Astrocyte (in vitro differentiated cells and primary cell): Measurements from ENCODE around the gene VSIG4. TPM values are rescaled to one million over a fixed set of nuclear protein-coding genes. Genes with fewer than 3 reads are reported as not detected.

Experiments
- DNase-seq: peaks from one replicate; pipeline ENCODE4 v3.0.0-alpha.2; 2010; ENCODE audit warnings: low read depth
- FAIRE-seq: peaks from 2 replicates; lab custom pipeline; 2011; peaks lifted over from hg19 to GRCh38; lab: Jason Lieb, UNC
- H2AFZ ChIP-seq: 2 replicates; pipeline ENCODE4 v1.6.0; 2012; ENCODE audit warnings: low read depth, low read length, inconsistent platforms
- H3K27ac ChIP-seq: 2 replicates; pipeline ENCODE4 v1.5.1; 2011; ENCODE audit warnings: low read depth, low read length, inconsistent platforms
- H3K27me3 ChIP-seq: 2 replicates; pipeline ENCODE4 v1.6.0; 2011; ENCODE audit warnings: low read length, inconsistent platforms; ENCODE audit not compliant: insufficient read depth
- H3K36me3 ChIP-seq: 2 replicates; pipeline ENCODE4 v1.5.1; 2011; ENCODE audit warnings: low read length, inconsistent platforms; ENCODE audit not compliant: insufficient read depth
- H3K4me1 ChIP-seq: 2 replicates; pipeline ENCODE4 v1.5.1; 2011; ENCODE audit warnings: low read length, inconsistent platforms; ENCODE audit not compliant: insufficient read depth
- H3K4me2 ChIP-seq: 2 replicates; pipeline ENCODE4 v1.6.0; 2012; ENCODE audit warnings: low read length, inconsistent platforms
- H3K4me3 ChIP-seq: 2 replicates; pipeline ENCODE4 v1.5.1; 2011; ENCODE audit warnings: low read depth, mild to moderate bottlenecking, low read length, inconsistent platforms; ENCODE audit not compliant: insufficient read depth
- H3K79me2 ChIP-seq: 2 replicates; pipeline ENCODE4 v1.6.0; 2012; ENCODE audit warnings: mild to moderate bottlenecking, low read length, inconsistent platforms; ENCODE audit not compliant: insufficient read depth
- H3K9ac ChIP-seq: 2 replicates; pipeline ENCODE4 v1.6.0; 2012; ENCODE audit warnings: mild to moderate bottlenecking, low read length, inconsistent platforms
- H3K9me3 ChIP-seq: 2 replicates; pipeline ENCODE4 v1.5.1; 2012; ENCODE audit warnings: low read depth, mild to moderate bottlenecking, low read length, inconsistent platforms; ENCODE audit not compliant: insufficient read depth
- H4K20me1 ChIP-seq: 2 replicates; pipeline ENCODE4 v1.6.0; 2012; ENCODE audit warnings: low read length, inconsistent platforms; ENCODE audit not compliant: insufficient read depth
- H3K27ac Mint-ChIP-seq: one replicate; pipeline ENCODE4 v1.8.0; 2021; ENCODE audit warnings: mild to moderate bottlenecking, mixed read lengths; ENCODE audit not compliant: unreplicated experiment
- H3K27me3 Mint-ChIP-seq: one replicate; pipeline ENCODE4 v1.8.0; 2021; ENCODE audit warnings: low read depth, mixed read lengths; ENCODE audit not compliant: unreplicated experiment
- H3K36me3 Mint-ChIP-seq: one replicate; pipeline ENCODE4 v1.8.0; 2021; ENCODE audit warnings: low read depth, mixed read lengths; ENCODE audit not compliant: unreplicated experiment
- H3K4me1 Mint-ChIP-seq: one replicate; pipeline ENCODE4 v1.8.0; 2021; ENCODE audit warnings: low read depth, mixed read lengths; ENCODE audit not compliant: unreplicated experiment
- H3K4me3 Mint-ChIP-seq: one replicate; pipeline ENCODE4 v1.8.0; 2021; ENCODE audit warnings: mild to moderate bottlenecking, moderate library complexity, mixed read lengths; ENCODE audit not compliant: unreplicated experiment
- H3K9me3 Mint-ChIP-seq: one replicate; pipeline ENCODE4 v1.8.0; 2021; ENCODE audit warnings: mild to moderate bottlenecking, mixed read lengths; ENCODE audit not compliant: unreplicated experiment
- CTCF ChIP-seq: IDR thresholded peaks from 2 replicates; pipeline ENCODE4 v1.5.1; 2011; ENCODE audit warnings: low read depth, mild to moderate bottlenecking, inconsistent platforms, low read length, moderate library complexity; ENCODE audit not compliant: insufficient read depth
- EZH2 ChIP-seq: IDR thresholded peaks from 2 replicates; pipeline ENCODE4 v1.6.1; 2012; ENCODE audit warnings: mild to moderate bottlenecking, low read length, inconsistent platforms; ENCODE audit not compliant: insufficient read depth
- total RNA-seq: library from RNA; stranded (reverse); gene quantifications from 2 replicates; pipeline ENCODE4 v1.2.1, GENCODE V29; 2021

VSIG4 gene
- total RNA-seq, 1 donor from 2014 or later, result not detected

GRCh38 chrX:66013194-66013816, 26.6 kb downstream of the VSIG4 start:
- Histone ChIP-seq H3K4me3 (no peak overlapping the region), H3K27me3 (no peaks in the 10 kb centered on the region), H3K79me2 (no peaks in the 10 kb centered on the region), H3K36me3 (no peaks in the 10 kb centered on the region), H3K9me3 (no peaks in the 10 kb centered on the region), H3K9ac (no peak overlapping the region), H3K4me2 (no peak overlapping the region), H4K20me1 (no peaks in the 10 kb centered on the region), H2AFZ (no peak overlapping the region), H3K27ac (no peak overlapping the region), H3K4me1 (no peaks in the 10 kb centered on the region)
- Mint-ChIP-seq H3K36me3 (no peaks in the 10 kb centered on the region), H3K4me3 (no peak overlapping the region), H3K4me1 (no peaks in the 10 kb centered on the region), H3K27ac (no peak overlapping the region), H3K27me3 (no peaks in the 10 kb centered on the region), H3K9me3 (no peaks in the 10 kb centered on the region)
- DNase-seq (no peak), FAIRE-seq (no peak)
- TF ChIP-seq CTCF (no peak), EZH2 (no peak)

GRCh38 chrX:66012094-66012534, 27.8 kb downstream of the VSIG4 start:
- Histone ChIP-seq H3K9me3 (no peaks in the 10 kb centered on the region), H3K4me1 (no peaks in the 10 kb centered on the region), H2AFZ (no peak overlapping the region), H3K27ac (no peak overlapping the region), H3K4me3 (no peak overlapping the region), H3K9ac (no peak overlapping the region), H3K4me2 (no peak overlapping the region), H3K79me2 (no peaks in the 10 kb centered on the region), H3K27me3 (no peaks in the 10 kb centered on the region), H3K36me3 (no peaks in the 10 kb centered on the region), H4K20me1 (no peaks in the 10 kb centered on the region)
- no peaks in the 10 kb centered on the region for H3K9me3 Mint-ChIP-seq
- no peak overlapping the region for H3K27ac Mint-ChIP-seq
- FAIRE-seq, result peak; percentile 54
- H3K36me3 Mint-ChIP-seq, result no peaks in the 10 kb centered on the region
- H3K27me3 Mint-ChIP-seq, result no peaks in the 10 kb centered on the region
- TF ChIP-seq EZH2, result no peak
- no peak for TF ChIP-seq CTCF
- DNase-seq, result no peak
- no peak overlapping the region for H3K4me3 Mint-ChIP-seq
- no peaks in the 10 kb centered on the region for H3K4me1 Mint-ChIP-seq

- DNase-seq (no peak), FAIRE-seq (no peak)
- Mint-ChIP-seq H3K4me3 (no peak overlapping the region), H3K27ac (no peak overlapping the region), H3K27me3 (no peaks in the 10 kb centered on the region), H3K36me3 (no peaks in the 10 kb centered on the region), H3K4me1 (no peaks in the 10 kb centered on the region), H3K9me3 (no peaks in the 10 kb centered on the region)
- no peak overlapping the region for H3K27ac ChIP-seq
- H3K27me3 ChIP-seq, result no peaks in the 10 kb centered on the region
- H3K4me2 ChIP-seq, result no peak overlapping the region
- TF ChIP-seq EZH2 (no peak), CTCF (no peak)
- no peaks in the 10 kb centered on the region for H3K36me3 ChIP-seq
- H3K4me3 ChIP-seq, result no peak overlapping the region
- no peak overlapping the region for H3K9ac ChIP-seq
- no peaks in the 10 kb centered on the region for H3K4me1 ChIP-seq
- H3K9me3 ChIP-seq, result no peaks in the 10 kb centered on the region
- no peak overlapping the region for H2AFZ ChIP-seq
- H3K79me2 ChIP-seq, result no peaks in the 10 kb centered on the region
- no peaks in the 10 kb centered on the region for H4K20me1 ChIP-seq
Observed at GRCh38 chrX:66009231-66009845, 30.5 kb downstream of the VSIG4 start.
